Measurements from ENCODE around the gene PLD2.
A peak's percentile ranks its signal among the peaks of the same experiment; 100 is the strongest.

The PLD2 gene

GRCh38 chr17:4789951-4790704, 16.8 kb upstream of the PLD2 start:
- DNase-seq (ENCODE audit: extremely low read depth, low read depth), result peak; percentile 74
- peak; percentile 53 for TF ChIP-seq CTCF (IDR thresholded peaks at IDR 0.05; ENCODE audit: low read depth, low read length, missing control alignments)

GRCh38 chr17:4790705-4791088, 16.3 kb upstream of the PLD2 start:
- no peak for DNase-seq (ENCODE audit: extremely low read depth, low read depth)
- no peak for TF ChIP-seq CTCF (IDR thresholded peaks at IDR 0.05; ENCODE audit: low read depth, low read length, missing control alignments)
- peak overlapping the region; percentile 63 for H3K4me3 ChIP-seq (replicated peaks; ENCODE audit: low read depth, low read length)

More at GRCh38 chr17:4789951-4790704, 16.8 kb upstream of the PLD2 start:
- H3K4me3 ChIP-seq (replicated peaks; ENCODE audit: low read depth, low read length), result peak overlapping the region; percentile 63

- TF ChIP-seq CTCF (IDR thresholded peaks at IDR 0.05; ENCODE audit: low read depth, low read length, missing control alignments), result no peak
- H3K4me3 ChIP-seq (replicated peaks; ENCODE audit: low read depth, low read length), result no peak overlapping the region
- no peak for DNase-seq (ENCODE audit: extremely low read depth, low read depth)
These were observed 11.8 kb upstream of the PLD2 start for GRCh38 chr17:4795168-4795567.

- no peak for TF ChIP-seq CTCF (IDR thresholded peaks at IDR 0.05; ENCODE audit: low read depth, low read length, missing control alignments)
- no peak for DNase-seq (ENCODE audit: extremely low read depth, low read depth)
- H3K4me3 ChIP-seq (replicated peaks; ENCODE audit: low read depth, low read length), result peak overlapping the region; percentile 98
These were observed 10.4 kb upstream of the PLD2 start for GRCh38 chr17:4796552-4796920.

GRCh38 chr17:4800462-4801196, 6.3 kb upstream of the PLD2 start:
- H3K4me3 ChIP-seq (replicated peaks; ENCODE audit: low read depth, low read length), result no peak overlapping the region
- no peak for TF ChIP-seq CTCF (IDR thresholded peaks at IDR 0.05; ENCODE audit: low read depth, low read length, missing control alignments)
- DNase-seq (ENCODE audit: extremely low read depth, low read depth), result no peak

GRCh38 chr17:4802228-4802627, 4.7 kb upstream of the PLD2 start, which contains the start of gene C17orf114:
Gene C17orf114 (minus strand): TSS chr17:4802328.
- no peak for DNase-seq (ENCODE audit: extremely low read depth, low read depth)
- TF ChIP-seq CTCF (IDR thresholded peaks at IDR 0.05; ENCODE audit: low read depth, low read length, missing control alignments), result no peak
- H3K4me3 ChIP-seq (replicated peaks; ENCODE audit: low read depth, low read length), result no peak within 1 kb of the TSS
